ENCODE data around the gene VILL.

DNA sequence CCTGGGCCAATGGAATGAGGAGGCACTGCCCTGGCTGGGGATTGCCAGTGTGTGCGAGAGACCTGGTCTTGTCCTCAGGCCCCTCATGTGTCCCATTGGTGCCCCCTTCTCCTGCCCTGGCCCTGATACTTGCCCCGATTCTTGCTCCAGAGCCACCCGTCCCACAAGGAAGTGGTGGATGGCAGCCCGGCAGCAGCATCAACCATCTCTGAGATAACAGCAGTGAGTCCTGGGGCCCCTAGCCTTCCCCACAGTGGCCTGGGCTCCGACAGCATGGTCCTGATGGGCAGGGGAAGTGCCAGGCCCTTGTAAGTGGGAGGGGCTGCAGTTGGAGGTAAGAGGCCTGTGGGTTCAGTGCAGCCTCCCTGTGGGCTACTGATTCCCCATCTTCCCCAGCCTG lies 15.4 kb downstream of the VILL start:
- no peak for TF ChIP-seq CTCF (IDR thresholded peaks at IDR 0.05; ENCODE audit: extremely low read depth in 1 of 2, insufficient read depth in 1 of 2, low read depth in 1 of 2, low read length in 2 of 2)
- no peak for TF ChIP-seq MAX (IDR thresholded peaks at IDR 0.05; ENCODE audit: insufficient read depth, insufficient read length)
- no peak for TF ChIP-seq EZH2 (IDR thresholded peaks at IDR 0.05; ENCODE audit: borderline replicate concordance, low read depth, low read length, severe bottlenecking)
- no peak for TF ChIP-seq POLR2A (IDR thresholded peaks at IDR 0.05; ENCODE audit: low read depth, low read length)
- no peak for TF ChIP-seq POLR2AphosphoS5 (IDR thresholded peaks at IDR 0.05; ENCODE audit: insufficient read depth, low read depth, low read length)
- no peak for TF ChIP-seq JUN (IDR thresholded peaks at IDR 0.05; ENCODE audit: borderline replicate concordance, insufficient read depth, insufficient read length, low read depth)
- TF ChIP-seq FOS (IDR thresholded peaks at IDR 0.05; ENCODE audit: borderline replicate concordance, insufficient read depth, low read length): no peak
